Liver (tissue), 9 donors: ENCODE measurements around the gene CDC14A. TPM values are rescaled to one million over a fixed set of nuclear protein-coding genes. Genes with fewer than 3 reads are reported as not detected.

Experiments
- DNase-seq: peaks from one replicate; pipeline ENCODE4 v3.0.0-alpha.2; 2017; ENCODE audit warnings: low spot score
- H3K27ac ChIP-seq, 2 donors: one replicate each; pipeline ENCODE4 v1.7.0; 2013; ENCODE audit warnings: inconsistent platforms in 2 of 2, low read length in 2 of 2, control low read depth in 1 of 2, low read depth in 1 of 2, mild to moderate bottlenecking in 1 of 2
- H3K27me3 ChIP-seq, 4 donors: one replicate each; pipeline versions ENCODE4 v1.6.1 to v1.7.0; 2013; ENCODE audit warnings: low read length in 3 of 4, inconsistent platforms in 1 of 4, mild to moderate bottlenecking in 1 of 4, moderate library complexity in 1 of 4; ENCODE audit not compliant: control insufficient read depth in 4 of 4, insufficient read depth in 4 of 4
- H3K36me3 ChIP-seq, 4 donors: one replicate each; pipeline versions ENCODE4 v1.6.1 to v1.7.0; 2013; ENCODE audit warnings: low read length in 3 of 4, mild to moderate bottlenecking in 3 of 4, low read depth in 1 of 4, moderate library complexity in 1 of 4; ENCODE audit not compliant: control insufficient read depth in 4 of 4, insufficient read depth in 3 of 4
- H3K4me1 ChIP-seq, 4 donors: one replicate each; pipeline versions ENCODE4 v1.6.1 to v1.7.0; 2013; ENCODE audit warnings: low read length in 3 of 4, mild to moderate bottlenecking in 3 of 4, moderate library complexity in 1 of 4; ENCODE audit not compliant: control insufficient read depth in 4 of 4, insufficient read depth in 4 of 4
- H3K4me3 ChIP-seq, 3 donors: one replicate each; pipeline versions ENCODE4 v1.6.1 to v1.7.0; 2013; ENCODE audit warnings: low read length in 3 of 3, control low read depth in 1 of 3, low read depth in 1 of 3, mild to moderate bottlenecking in 1 of 3
- H3K9ac ChIP-seq, 2 donors: one replicate each; pipeline ENCODE4 v1.7.0; 2013; ENCODE audit warnings: low read length in 2 of 2, mild to moderate bottlenecking in 2 of 2, moderate library complexity in 2 of 2, control low read depth in 1 of 2, low read depth in 1 of 2
- H3K9me3 ChIP-seq, 4 donors: one replicate each; pipeline versions ENCODE4 v1.6.1 to v1.7.0; 2013; ENCODE audit warnings: low read length in 3 of 4; ENCODE audit not compliant: control insufficient read depth in 4 of 4
- ATF3 ChIP-seq: IDR thresholded peaks from 2 replicates; pipeline ENCODE4 v1.6.1; 2016; ENCODE audit warnings: antibody characterized with exemption
- CTCF ChIP-seq: fragments of 150-350 bp; IDR thresholded peaks from 2 replicates; pipeline ENCODE4 v1.5.1; 2017; ENCODE audit warnings: improper control_type of control experiment, low read depth, low read length; ENCODE audit not compliant: missing input control
- EGR1 ChIP-seq, 2 donors: IDR thresholded peaks; 2 replicates each; pipeline ENCODE4 v1.6.1; 2016 to 2018; ENCODE audit warnings: antibody characterized with exemption in 2 of 2, low read depth in 2 of 2
- FOXA1 ChIP-seq: IDR thresholded peaks from 2 replicates; pipeline ENCODE4 v1.6.1; 2016; ENCODE audit warnings: antibody characterized with exemption
- FOXA2 ChIP-seq: IDR thresholded peaks from 2 replicates; pipeline ENCODE4 v1.6.1; 2016; ENCODE audit warnings: antibody characterized with exemption
- HNF4A ChIP-seq, 2 donors: conservative IDR thresholded peaks; 2 replicates each; pipeline ENCODE4 v1.6.1; 2016; ENCODE audit warnings: antibody characterized with exemption in 2 of 2, mild to moderate bottlenecking in 2 of 2
- HNF4G ChIP-seq: IDR thresholded peaks from 2 replicates; pipeline ENCODE4 v1.6.1; 2016; ENCODE audit warnings: antibody characterized with exemption
- JUND ChIP-seq, 2 donors: IDR thresholded peaks; 2 replicates each; pipeline ENCODE4 v1.6.1; 2016; ENCODE audit warnings: antibody characterized with exemption in 2 of 2
- NR2F2 ChIP-seq: IDR thresholded peaks from 2 replicates; pipeline ENCODE4 v1.6.1; 2016; ENCODE audit warnings: antibody characterized with exemption
- RAD21 ChIP-seq, 2 donors: IDR thresholded peaks; 2 replicates each; pipeline ENCODE4 v1.6.1; 2016; ENCODE audit warnings: antibody characterized with exemption in 2 of 2, mild to moderate bottlenecking in 2 of 2
- RXRA ChIP-seq, 2 donors: IDR thresholded peaks; 2 replicates each; pipeline ENCODE4 v1.6.1; 2017 to 2018; ENCODE audit warnings: antibody characterized with exemption in 2 of 2, mild to moderate bottlenecking in 1 of 2
- TAF1 ChIP-seq: conservative IDR thresholded peaks from 2 replicates; pipeline ENCODE4 v1.6.1; 2016; ENCODE audit warnings: antibody characterized with exemption, mild to moderate bottlenecking
- WGBS: extraction: QIAGEN DNeasy Blood & Tissue Kit; methylation state at CpG from one replicate; pipeline ENCODE4 v1.1.7; 2013; 5-methylcytosine and 5-hydroxymethylcytosine counted together
- polyA plus RNA-seq, 2 donors: library from polyadenylated mRNA; stranded (reverse) in 1 of 2; unstranded in 1 of 2; fragments of 200-250 nt in 1 of 2; fragments of >200 nt in 1 of 2; fragmentation: Nextera tagmentation in 1 of 2; extraction: Ambion mirVana in 1 of 2; gene quantifications; one replicate each; pipeline versions ENCODE4 v1.2.1 to v1.2.3, GENCODE V29; 2013 to 2015
- total RNA-seq, 2 donors: library from RNA; depleted of rRNA; stranded (reverse); fragments of >200 nt; gene quantifications; one replicate each; pipeline ENCODE4 v1.2.3, GENCODE V29; 2014
- TF ChIP-seq, protein P1 (sequence below): IDR thresholded peaks from 2 replicates; pipeline ENCODE4 v1.6.1; 2016; ENCODE audit warnings: antibody characterized with exemption
- TF ChIP-seq, protein P2 (sequence below): IDR thresholded peaks from 2 replicates; pipeline ENCODE4 v1.6.1; 2016; ENCODE audit warnings: antibody characterized with exemption
- donor health status: healthy.
- donor health status: healthy.
- donor health status: healthy.
- donor health status: healthy.
- donor health status: healthy.

CDC14A gene
- total and polyA plus RNA-seq, 4 donors: 0.39 to 4.1 (median 2.6) TPM

GRCh38 chr1:100462326-100463025, 110.2 kb downstream of the CDC14A start (continued):
- TF ChIP-seq, protein P1, sequence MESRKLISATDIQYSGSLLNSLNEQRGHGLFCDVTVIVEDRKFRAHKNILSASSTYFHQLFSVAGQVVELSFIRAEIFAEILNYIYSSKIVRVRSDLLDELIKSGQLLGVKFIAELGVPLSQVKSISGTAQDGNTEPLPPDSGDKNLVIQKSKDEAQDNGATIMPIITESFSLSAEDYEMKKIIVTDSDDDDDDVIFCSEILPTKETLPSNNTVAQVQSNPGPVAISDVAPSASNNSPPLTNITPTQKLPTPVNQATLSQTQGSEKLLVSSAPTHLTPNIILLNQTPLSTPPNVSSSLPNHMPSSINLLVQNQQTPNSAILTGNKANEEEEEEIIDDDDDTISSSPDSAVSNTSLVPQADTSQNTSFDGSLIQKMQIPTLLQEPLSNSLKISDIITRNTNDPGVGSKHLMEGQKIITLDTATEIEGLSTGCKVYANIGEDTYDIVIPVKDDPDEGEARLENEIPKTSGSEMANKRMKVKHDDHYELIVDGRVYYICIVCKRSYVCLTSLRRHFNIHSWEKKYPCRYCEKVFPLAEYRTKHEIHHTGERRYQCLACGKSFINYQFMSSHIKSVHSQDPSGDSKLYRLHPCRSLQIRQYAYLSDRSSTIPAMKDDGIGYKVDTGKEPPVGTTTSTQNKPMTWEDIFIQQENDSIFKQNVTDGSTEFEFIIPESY: no peak
- no peak for TF ChIP-seq NR2F2
- no peak for TF ChIP-seq EGR1 (IDR thresholded peaks at IDR 0.05; ENCODE audit: low read depth in 2 of 2)
- no peak for TF ChIP-seq FOXA2
- no peak for TF ChIP-seq CTCF

- H3K4me1 ChIP-seq: peaks cover 1 to 12% (median 6%) of the 10 kb centered on the region in 4 donors
- no peak overlapping the region for H3K4me3 ChIP-seq
- H3K9ac ChIP-seq: peak overlapping the region in 1 of 2 donors; percentile 39
- no peaks in the 10 kb centered on the region for H3K36me3 ChIP-seq
- peak; percentile 51 for DNase-seq
- TF ChIP-seq EGR1 (IDR thresholded peaks at IDR 0.05; ENCODE audit: low read depth in 2 of 2) (no peak), FOXA1 (no peak), RXRA (IDR thresholded peaks at IDR 0.05) (no peak), RAD21 (IDR thresholded peaks at IDR 0.05) (peak; percentile 94 to 96), HNF4A (conservative IDR thresholded peaks at IDR 0.05) (no peak), NR2F2 (no peak), CTCF (peak; percentile 86)
- TF ChIP-seq, protein P2, sequence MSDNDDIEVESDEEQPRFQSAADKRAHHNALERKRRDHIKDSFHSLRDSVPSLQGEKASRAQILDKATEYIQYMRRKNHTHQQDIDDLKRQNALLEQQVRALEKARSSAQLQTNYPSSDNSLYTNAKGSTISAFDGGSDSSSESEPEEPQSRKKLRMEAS: peak; percentile 54
- 24% methylated on average over 10 of the region's 10 CpGs for WGBS
- H3K9me3 ChIP-seq: no peaks in the 10 kb centered on the region
- H3K27ac ChIP-seq: no peak overlapping the region
- no peaks in the 10 kb centered on the region for H3K27me3 ChIP-seq
Observed at GRCh38 chr1:100463791-100464424, 111.6 kb downstream of the CDC14A start.

- H3K4me3 ChIP-seq: no peak overlapping the region
- H3K9me3 ChIP-seq: no peaks in the 10 kb centered on the region
- H3K36me3 ChIP-seq: no peaks in the 10 kb centered on the region
- TF ChIP-seq NR2F2 (no peak), JUND (IDR thresholded peaks at IDR 0.05) (no peak), ATF3 (no peak), TAF1 (no peak), FOXA2 (no peak), RXRA (IDR thresholded peaks at IDR 0.05) (no peak), HNF4G (no peak), CTCF (no peak), EGR1 (IDR thresholded peaks at IDR 0.05; ENCODE audit: low read depth in 2 of 2) (no peak)
- H3K27ac ChIP-seq: no peak overlapping the region
- H3K9ac ChIP-seq: no peak overlapping the region
- no peaks in the 10 kb centered on the region for H3K27me3 ChIP-seq
- peaks cover 0 to 6% (median under 1%) of the 10 kb centered on the region in 4 donors for H3K4me1 ChIP-seq
- 100% methylated on average over 1 of the region's 1 CpG for WGBS
- DNase-seq: no peak
Observed at GRCh38 chr1:100469578-100469977, 117.3 kb downstream of the CDC14A start.
